NCI-H2227 treated with DMSO at 0.1 percent for 48 hours (cell line): ENCODE data around the gene CNIH1.
"Not testable (repeated sequence)": the region's sequence is repeated elsewhere in the genome, so short reads cannot be mapped to it uniquely, and the experiment has no call there.

ENCODE experiments used
- DNase-seq: peaks from one replicate; lab custom pipeline; 2025; lab: John Stamatoyannopoulos, UW

The CNIH1 gene

GRCh38 chr14:54467280-54467679, 26.1 kb upstream of the CNIH1 start:
- DNase-seq, result no peak

DNA sequence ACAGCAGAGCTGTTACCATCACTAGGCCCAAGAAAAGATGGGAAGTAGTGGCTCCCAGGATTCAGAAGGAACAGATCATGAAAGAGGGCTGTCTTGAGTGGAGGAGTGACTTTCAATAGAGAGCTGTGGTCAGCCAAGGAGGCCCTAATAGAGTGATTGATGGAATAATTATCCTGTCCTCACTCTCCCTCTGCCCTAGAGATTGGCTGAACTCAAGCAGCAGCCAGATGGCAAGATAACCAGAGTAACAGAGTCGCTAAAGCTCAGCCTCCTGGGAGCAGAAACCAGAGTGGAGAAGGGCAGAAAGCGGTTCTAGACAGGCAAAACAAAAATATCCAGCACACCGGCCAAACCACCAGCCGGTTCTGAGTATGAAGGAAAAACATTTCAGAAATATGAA, 24.5 kb upstream of the CNIH1 start:
- peak; percentile 46 for DNase-seq

DNA sequence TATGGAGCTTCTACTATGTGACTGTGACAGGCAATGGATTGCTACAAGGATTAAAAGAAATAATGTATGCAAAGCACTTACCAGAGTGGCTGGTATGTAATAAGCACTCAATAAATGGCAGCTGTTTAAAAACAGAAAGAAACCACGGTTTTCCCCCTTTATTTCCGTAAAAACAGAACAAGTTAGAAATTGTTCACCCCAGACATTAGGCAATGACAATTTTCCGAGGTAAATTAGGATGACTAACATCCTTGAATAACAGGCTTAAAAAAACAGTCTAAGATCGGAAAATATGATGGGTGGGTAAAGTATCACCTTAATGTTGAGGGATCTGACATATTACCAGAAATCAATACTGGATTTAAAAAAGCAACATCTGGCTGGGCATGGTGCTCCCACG, 20.9 kb upstream of the CNIH1 start:
- no peak for DNase-seq

DNA sequence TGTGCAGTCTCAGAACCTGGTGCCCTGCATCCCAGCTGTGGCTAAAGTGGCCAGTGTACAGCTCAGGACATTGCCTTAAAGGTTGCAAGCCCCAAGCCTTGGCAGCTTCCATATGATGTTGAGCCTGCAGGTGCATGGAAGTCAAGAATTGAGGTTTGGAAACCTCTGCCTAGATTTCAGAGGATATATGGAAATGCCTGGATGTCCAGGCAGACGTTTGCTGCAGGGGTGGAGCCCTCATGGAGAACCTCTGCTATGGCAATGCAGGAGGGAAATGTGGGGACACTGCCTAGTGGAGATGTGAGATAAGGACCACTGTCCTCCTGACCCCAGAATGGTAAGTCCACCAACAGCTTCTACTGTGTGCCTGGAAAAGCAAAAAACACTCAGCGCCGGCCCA, 17.9 kb upstream of the CNIH1 start:
- no peak for DNase-seq

GRCh38 chr14:54458536-54458935, 17.4 kb upstream of the CNIH1 start:
- not testable (repeated sequence) for DNase-seq

DNA sequence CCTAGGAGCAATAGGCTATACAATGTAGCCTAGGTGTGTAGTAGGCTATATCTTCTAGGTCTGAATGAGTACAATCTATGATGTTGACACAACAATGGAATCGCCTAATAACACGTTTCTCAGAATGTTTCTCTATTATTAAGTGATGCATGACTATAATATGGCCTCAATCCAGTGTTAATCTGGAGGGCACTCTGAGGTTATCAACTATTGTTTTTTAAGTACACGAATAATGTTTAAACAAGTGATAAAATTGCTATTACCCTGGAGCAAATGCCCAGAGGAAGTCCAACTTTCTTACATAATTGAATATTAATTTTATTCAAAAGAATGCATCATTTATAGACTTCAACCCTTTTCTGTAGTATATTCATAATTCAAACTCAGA, 16.4 kb upstream of the CNIH1 start:
- no peak for DNase-seq

GRCh38 chr14:54456820-54457608, 15.8 kb upstream of the CNIH1 start:
- DNase-seq, result not testable (repeated sequence)

GRCh38 chr14:54455363-54455762, 14.2 kb upstream of the CNIH1 start:
- DNase-seq, result no peak

GRCh38 chr14:54453990-54454389, 12.8 kb upstream of the CNIH1 start:
- not testable (repeated sequence) for DNase-seq

DNA sequence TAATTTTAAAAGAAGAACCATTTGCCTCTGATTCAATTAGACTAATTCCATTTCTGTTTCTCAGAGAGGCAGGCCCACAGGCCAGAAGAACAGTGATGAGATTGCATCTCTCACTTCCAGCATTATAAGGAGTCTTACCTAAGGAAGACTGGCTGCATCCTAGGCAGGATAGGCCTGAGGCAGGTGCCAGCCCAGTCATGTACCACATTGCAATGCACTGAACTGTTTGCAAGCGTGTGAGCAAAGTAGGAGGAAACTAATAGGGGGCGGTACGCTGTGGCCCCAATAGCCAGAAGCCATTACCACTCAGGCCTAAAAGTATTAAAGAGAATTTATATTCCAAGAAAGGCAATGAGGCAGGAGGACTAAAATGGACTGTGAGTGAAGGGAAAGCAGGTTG, 12.1 kb upstream of the CNIH1 start:
- DNase-seq, result no peak

GRCh38 chr14:54451961-54452360, 10.8 kb upstream of the CNIH1 start:
- DNase-seq, result no peak

GRCh38 chr14:54451121-54451601, 10.0 kb upstream of the CNIH1 start:
- DNase-seq, result no peak

GRCh38 chr14:54450535-54450934, 9.4 kb upstream of the CNIH1 start:
- DNase-seq, result no peak

GRCh38 chr14:54447231-54447692, 6.1 kb upstream of the CNIH1 start:
- DNase-seq, result no peak

DNA sequence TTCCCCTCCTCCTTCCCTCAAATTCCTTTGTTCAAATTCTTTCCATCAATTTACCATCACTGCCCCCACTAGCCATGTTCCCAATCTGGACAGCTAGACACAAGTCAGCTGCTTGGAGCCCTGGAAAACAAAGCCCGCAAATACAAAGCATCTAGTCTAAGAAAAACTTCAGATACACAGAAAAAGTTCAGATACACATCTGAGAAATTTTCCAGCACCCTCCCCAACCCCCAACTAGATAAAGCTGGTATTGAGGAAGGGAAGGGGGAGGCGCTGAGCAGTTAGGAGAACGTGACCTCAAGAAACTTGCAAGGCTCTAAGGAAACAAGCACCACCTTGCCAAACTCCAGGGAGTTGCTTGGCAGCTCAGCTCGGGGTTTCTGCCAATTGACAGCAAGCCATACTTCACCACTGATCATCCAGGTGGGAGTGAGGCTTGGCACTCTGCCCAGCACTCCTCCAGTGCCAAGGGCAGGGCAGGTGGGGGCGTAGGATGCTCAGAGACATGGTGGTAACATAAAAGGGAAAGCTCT, 5.1 kb upstream of the CNIH1 start:
- no peak for DNase-seq

GRCh38 chr14:54444681-54445080, 3.5 kb upstream of the CNIH1 start:
- DNase-seq, result no peak

DNA sequence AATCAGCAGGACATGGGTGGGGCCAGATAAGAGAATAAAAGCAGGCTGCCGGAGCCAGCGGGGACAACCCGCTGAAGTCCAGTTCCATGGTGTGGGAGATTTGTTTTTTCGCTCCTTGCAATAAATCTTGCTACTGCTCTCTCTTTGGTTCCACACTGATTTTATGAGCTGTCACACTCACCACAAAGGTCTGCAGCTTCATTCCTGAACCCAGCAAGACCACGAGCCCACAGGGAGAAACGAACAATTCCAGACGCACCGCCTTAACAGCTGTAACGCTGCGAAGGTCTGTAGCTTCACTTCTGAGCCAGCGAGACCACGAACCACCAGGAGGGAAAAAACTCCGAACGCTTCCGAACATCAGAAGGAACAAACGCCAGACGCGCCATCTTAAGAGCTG, 2.8 kb upstream of the CNIH1 start:
- no peak for DNase-seq

DNA sequence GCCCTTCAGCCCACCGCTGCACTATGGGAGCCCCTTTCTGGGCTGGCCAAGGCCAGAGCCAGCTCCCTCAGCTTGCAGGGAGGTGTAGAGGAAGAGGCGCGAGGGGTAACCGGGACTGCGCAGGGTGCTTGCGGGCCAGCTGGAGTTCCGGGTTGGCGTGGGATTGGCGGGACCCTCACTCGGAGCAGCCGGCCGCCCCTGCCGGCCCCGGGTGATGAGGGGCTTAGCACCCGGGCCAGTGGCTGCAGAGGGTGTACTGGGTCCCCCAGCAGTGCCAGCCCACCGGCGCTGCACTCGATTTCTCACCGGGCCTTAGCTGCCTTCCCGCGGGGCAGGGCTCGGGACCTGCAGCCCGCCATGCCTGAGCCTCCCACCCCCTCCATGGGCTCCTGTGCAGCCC, 1.8 kb upstream of the CNIH1 start:
- DNase-seq, result not testable (repeated sequence)

GRCh38 chr14:54440476-54440872, 700 bp downstream of the CNIH1 start:
- no peak for DNase-seq

GRCh38 chr14:54440037-54440436, 1.1 kb downstream of the CNIH1 start:
- no peak for DNase-seq

- DNase-seq, result no peak
These were observed 2.5 kb downstream of the CNIH1 start for GRCh38 chr14:54438703-54439102.

- not testable (repeated sequence) for DNase-seq
These were observed 3.2 kb downstream of the CNIH1 start for GRCh38 chr14:54437954-54438353.

- DNase-seq, result no peak
These were observed 5.6 kb downstream of the CNIH1 start for GRCh38 chr14:54435500-54435981.

GRCh38 chr14:54428527-54428926, 12.6 kb downstream of the CNIH1 start:
- DNase-seq, result no peak
